ENCODE data around the gene PTH2. TPM values are rescaled to one million over a fixed set of nuclear protein-coding genes. Genes with fewer than 3 reads are reported as not detected.

PTH2 gene
- total RNA-seq, 2 donors from 2014 or later, result not detected

DNA sequence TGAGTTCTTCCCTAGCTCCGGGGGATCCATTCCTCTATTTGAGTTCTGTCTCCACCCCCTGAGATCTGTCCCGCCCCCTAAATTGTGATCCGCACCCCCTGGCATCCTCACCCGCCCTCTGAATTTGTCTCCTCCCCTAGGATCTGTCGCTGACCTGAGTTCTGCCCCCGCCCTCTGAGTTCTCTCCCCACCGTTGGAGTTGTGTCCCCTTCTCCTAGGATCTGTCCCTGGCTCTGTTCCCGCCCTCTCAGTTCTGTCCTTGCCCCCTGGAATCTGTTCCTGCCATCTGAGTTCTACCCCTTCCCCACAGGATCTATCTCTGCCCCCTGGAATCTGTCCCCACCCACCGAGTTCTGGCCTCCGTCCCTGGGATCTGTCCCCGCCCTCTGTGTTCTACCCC is 19.1 kb upstream of the PTH2 start:
- no peak for DNase-seq (ENCODE audit: low spot score)
- peak overlapping the region in 1 of 2 donors; percentile 48 for H3K27ac Mint-ChIP-seq
- peaks cover 45 to 55% of the 10 kb centered on the region in 2 donors for H3K27me3 Mint-ChIP-seq

GRCh38 chr19:49441960-49442350 is 18.7 kb upstream of the PTH2 start:
- Mint-ChIP-seq H3K27me3 (peaks cover 47 to 59% of the 10 kb centered on the region in 2 donors), H3K4me1 (ENCODE audit: low read depth in 2 of 2) (peaks cover 35 to 39% of the 10 kb centered on the region in 2 donors), H3K36me3 (peaks cover 12% of the 10 kb centered on the region), H3K9me3 (no peaks in the 10 kb centered on the region), H3K27ac (peak overlapping the region; percentile 10 to 48), H3K4me3 (peak overlapping the region; percentile 71)
- ATAC-seq, result no peak
- no peak for DNase-seq (ENCODE audit: low spot score)

More for the DNA sequence above, 19.1 kb upstream of the PTH2 start:
- peaks cover 12% of the 10 kb centered on the region for H3K36me3 Mint-ChIP-seq
- peaks cover 35 to 38% of the 10 kb centered on the region in 2 donors for H3K4me1 Mint-ChIP-seq (ENCODE audit: low read depth in 2 of 2)
- no peaks in the 10 kb centered on the region for H3K9me3 Mint-ChIP-seq
- no peak for ATAC-seq
- H3K4me3 Mint-ChIP-seq, result peak overlapping the region; percentile 71

DNA sequence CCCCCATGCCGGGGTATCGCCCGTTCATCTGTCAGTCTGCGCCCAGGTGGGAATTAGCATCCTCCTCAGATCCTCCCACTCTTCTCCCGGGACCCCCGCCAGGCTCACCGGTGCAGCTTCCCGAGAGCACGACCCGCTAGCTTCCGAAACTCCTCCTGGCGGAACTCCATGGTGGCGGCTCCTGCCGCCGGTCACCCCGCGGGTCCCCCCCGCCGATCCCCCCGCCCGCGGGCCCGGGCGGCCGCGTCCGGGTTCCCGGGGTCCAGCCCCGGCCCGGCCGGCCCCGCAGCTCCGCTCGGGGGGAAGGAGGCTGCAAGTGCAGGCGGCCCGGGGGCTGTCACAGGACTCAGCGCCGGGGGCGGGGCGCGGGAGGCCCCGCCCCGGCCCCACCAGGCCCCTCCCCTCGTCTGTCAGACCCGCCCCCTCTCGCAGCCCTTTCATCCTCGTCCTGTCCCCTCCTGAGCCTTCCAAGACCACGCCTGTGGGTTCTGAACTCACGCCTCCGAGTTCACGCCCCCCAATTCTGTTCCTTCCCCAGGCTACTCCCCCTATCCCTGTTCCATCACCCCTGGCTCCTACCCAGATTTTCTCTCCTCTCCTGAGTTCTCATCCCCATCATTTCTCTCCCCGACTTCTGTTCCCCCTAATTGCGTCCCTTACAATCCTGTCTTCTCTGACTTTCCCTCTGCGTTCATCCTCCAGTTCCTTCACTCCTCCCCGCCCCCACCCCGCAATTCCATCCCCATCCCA is 18.1 kb upstream of the PTH2 start, which contains the start of gene SLC17A7:
Gene SLC17A7, minus strand, starts transcription at position 318 of the 750 bp plus-strand sequence. Its CDS starts 148 bp downstream, at position 170.
- Mint-ChIP-seq H3K36me3 (peaks cover 12% of the 10 kb centered on the region), H3K4me3 (peak within 1 kb of the TSS; percentile 71), H3K27me3 (peaks cover 50 to 64% of the 10 kb centered on the region in 2 donors), H3K9me3 (no peaks in the 10 kb centered on the region), H3K27ac (peak within 1 kb of the TSS; percentile 10 to 48), H3K4me1 (ENCODE audit: low read depth in 2 of 2) (peaks cover 35 to 41% of the 10 kb centered on the region in 2 donors)
- DNase-seq (ENCODE audit: low spot score), result no peak
- ATAC-seq, result no peak

GRCh38 chr19:49440439-49441209 is 17.4 kb upstream of the PTH2 start:
- Mint-ChIP-seq H3K27ac (no peak overlapping the region), H3K27me3 (peaks cover 57 to 72% of the 10 kb centered on the region in 2 donors), H3K9me3 (no peaks in the 10 kb centered on the region), H3K4me1 (ENCODE audit: low read depth in 2 of 2) (peaks cover 40 to 42% of the 10 kb centered on the region in 2 donors), H3K36me3 (peaks cover 12% of the 10 kb centered on the region), H3K4me3 (peak overlapping the region; percentile 55)
- ATAC-seq (no peak), DNase-seq (ENCODE audit: low spot score) (no peak)

DNA sequence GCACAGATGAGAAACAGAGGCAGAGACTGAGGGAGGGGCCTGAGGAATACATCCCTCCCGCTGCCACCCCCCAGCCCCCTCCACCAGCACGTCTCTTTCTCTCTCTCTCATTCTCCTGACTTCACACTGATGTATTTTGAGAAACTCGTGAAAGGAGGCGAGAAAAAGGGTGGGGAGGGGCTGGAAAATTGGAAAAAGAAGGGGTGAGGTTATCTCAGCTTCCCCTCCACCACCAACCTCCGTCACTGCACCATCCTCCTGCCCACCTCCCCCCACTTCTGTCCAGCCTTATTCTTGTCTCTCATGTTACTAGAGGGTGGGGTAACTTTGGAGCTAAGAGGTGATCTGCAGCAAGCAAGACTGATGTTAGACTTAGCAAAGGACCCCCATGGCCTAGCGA is 16.6 kb upstream of the PTH2 start:
- Mint-ChIP-seq H3K4me3 (no peak overlapping the region), H3K27ac (no peak overlapping the region), H3K9me3 (no peaks in the 10 kb centered on the region), H3K27me3 (peaks cover 65 to 80% of the 10 kb centered on the region in 2 donors), H3K36me3 (peaks cover 12% of the 10 kb centered on the region), H3K4me1 (ENCODE audit: low read depth in 2 of 2) (peaks cover 35 to 40% of the 10 kb centered on the region in 2 donors)
- ATAC-seq (no peak), DNase-seq (ENCODE audit: low spot score) (no peak)

- Mint-ChIP-seq H3K36me3 (peaks cover 12% of the 10 kb centered on the region), H3K9me3 (no peaks in the 10 kb centered on the region), H3K4me3 (no peak overlapping the region), H3K27me3 (peaks cover 70 to 90% of the 10 kb centered on the region in 2 donors), H3K27ac (no peak overlapping the region), H3K4me1 (ENCODE audit: low read depth in 2 of 2) (peaks cover 28 to 35% of the 10 kb centered on the region in 2 donors)
- DNase-seq (ENCODE audit: low spot score) (no peak), ATAC-seq (no peak)
Measured at GRCh38 chr19:49438261-49438660, 15.0 kb upstream of the PTH2 start.

GRCh38 chr19:49437231-49437630 is 14.0 kb upstream of the PTH2 start:
- peaks cover 24 to 31% of the 10 kb centered on the region in 2 donors for H3K4me1 Mint-ChIP-seq (ENCODE audit: low read depth in 2 of 2)
- no peak for ATAC-seq
- H3K4me3 Mint-ChIP-seq, result no peak overlapping the region
- peaks cover 12% of the 10 kb centered on the region for H3K36me3 Mint-ChIP-seq
- no peak for DNase-seq (ENCODE audit: low spot score)
- H3K27me3 Mint-ChIP-seq, result peaks cover 70 to 89% of the 10 kb centered on the region in 2 donors
- no peaks in the 10 kb centered on the region for H3K9me3 Mint-ChIP-seq
- H3K27ac Mint-ChIP-seq, result no peak overlapping the region

DNA sequence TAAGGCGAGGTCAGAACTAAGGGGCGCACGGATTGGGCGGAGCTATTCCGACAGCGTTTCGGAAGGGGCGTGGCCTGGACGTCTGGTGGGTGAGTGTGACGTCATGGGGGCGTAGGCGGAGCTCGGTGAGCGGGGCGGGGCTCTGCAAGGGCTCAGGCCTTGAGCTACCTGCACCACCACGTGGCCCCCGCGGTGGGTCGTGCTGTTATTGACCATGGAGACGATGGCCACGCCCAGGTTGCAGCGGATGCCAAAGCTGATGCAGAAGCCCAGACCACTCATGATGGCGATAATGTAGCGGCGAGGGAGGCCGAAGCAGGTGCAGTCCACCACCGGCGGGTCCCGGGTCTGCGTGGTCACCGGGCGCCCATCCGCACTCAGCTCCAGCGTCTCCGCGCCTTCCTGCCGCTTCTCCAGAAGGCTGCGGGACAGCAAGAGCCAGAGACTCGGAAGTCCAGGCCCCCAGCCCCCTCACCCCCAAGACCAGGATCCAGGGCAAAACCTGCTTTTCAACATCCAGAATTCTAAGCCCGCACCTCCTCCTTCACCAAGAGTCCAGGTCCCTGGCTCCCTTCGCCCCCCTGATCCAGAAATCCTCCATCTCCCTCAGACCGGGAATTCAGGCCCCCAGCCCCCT is 13.3 kb upstream of the PTH2 start:
- Mint-ChIP-seq H3K27ac (no peak overlapping the region), H3K27me3 (peaks cover 66 to 88% of the 10 kb centered on the region in 2 donors), H3K4me3 (no peak overlapping the region), H3K9me3 (no peaks in the 10 kb centered on the region), H3K4me1 (ENCODE audit: low read depth in 2 of 2) (peaks cover 19 to 28% of the 10 kb centered on the region in 2 donors), H3K36me3 (peaks cover 6% of the 10 kb centered on the region)
- DNase-seq (ENCODE audit: low spot score), result no peak
- ATAC-seq, result peak; percentile 39 to 59

DNA sequence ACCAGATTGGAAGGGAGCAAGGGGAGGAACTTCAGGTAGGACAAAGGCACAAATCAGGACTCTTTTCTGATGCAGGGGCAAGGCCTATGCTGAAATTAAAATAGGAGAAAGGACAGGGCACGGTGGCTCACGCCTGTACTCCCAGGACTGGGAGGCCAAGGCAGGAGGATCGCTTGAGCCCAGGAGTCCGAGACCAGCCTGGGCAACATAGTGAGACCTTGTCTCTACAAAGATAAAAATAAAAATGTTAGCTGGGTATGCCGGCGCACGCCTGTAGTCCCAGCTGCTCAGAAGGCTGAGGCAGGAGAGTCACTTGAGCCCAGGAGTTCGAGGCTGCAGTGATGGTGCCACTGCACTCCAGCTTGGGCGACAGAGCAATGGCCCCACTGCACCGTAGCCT is 12.4 kb upstream of the PTH2 start:
- H3K4me1 Mint-ChIP-seq (ENCODE audit: low read depth in 2 of 2), result peaks cover 14 to 25% of the 10 kb centered on the region in 2 donors
- H3K9me3 Mint-ChIP-seq, result no peaks in the 10 kb centered on the region
- H3K4me3 Mint-ChIP-seq, result no peak overlapping the region
- H3K27ac Mint-ChIP-seq, result no peak overlapping the region
- peaks cover 64 to 83% of the 10 kb centered on the region in 2 donors for H3K27me3 Mint-ChIP-seq
- peaks cover 3% of the 10 kb centered on the region for H3K36me3 Mint-ChIP-seq
- ATAC-seq (no peak), DNase-seq (ENCODE audit: low spot score) (no peak)

GRCh38 chr19:49434907-49435583 is 11.8 kb upstream of the PTH2 start:
- no peak for ATAC-seq
- H3K36me3 Mint-ChIP-seq, result peaks cover under 1% of the 10 kb centered on the region
- H3K27me3 Mint-ChIP-seq, result peaks cover 64 to 83% of the 10 kb centered on the region in 2 donors
- peaks cover 12 to 24% of the 10 kb centered on the region in 2 donors for H3K4me1 Mint-ChIP-seq (ENCODE audit: low read depth in 2 of 2)
- H3K27ac Mint-ChIP-seq, result no peak overlapping the region
- no peaks in the 10 kb centered on the region for H3K9me3 Mint-ChIP-seq
- no peak overlapping the region for H3K4me3 Mint-ChIP-seq
- DNase-seq (ENCODE audit: low spot score), result no peak

DNA sequence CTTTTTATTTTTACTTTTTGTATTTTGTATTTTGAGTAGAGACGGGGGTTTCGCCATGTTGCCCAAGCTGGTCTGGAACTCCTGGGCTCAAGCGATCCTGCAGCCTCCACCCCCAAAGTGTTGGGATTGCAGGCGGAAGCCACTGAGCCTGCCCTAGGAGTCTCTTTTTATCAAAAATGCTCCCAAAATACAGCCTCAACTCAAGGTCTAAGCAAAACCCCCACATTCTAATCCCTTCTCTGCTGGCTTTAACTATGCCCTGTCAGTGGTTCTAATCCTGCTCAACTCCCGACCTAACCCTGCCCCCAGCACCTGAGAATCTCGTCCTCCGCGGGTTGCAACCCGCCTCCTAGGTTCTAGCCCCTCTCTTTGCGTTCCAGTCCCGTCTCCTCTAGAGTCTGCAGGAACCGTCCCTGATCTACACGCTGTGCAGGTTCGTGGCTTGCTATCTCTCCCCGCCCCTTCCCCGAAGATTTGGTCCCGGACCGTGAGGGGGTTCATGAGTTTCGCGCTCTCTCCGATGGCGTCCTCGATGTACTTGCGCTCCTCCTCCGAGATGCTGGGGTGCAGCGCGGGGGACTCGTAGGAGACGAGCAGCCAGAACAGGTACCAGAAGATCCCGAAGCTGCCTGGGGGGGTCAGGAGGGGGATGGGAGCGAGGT is 10.1 kb upstream of the PTH2 start:
- H3K27ac Mint-ChIP-seq, result no peak overlapping the region
- DNase-seq (ENCODE audit: low spot score), result no peak
- peaks cover 58 to 82% of the 10 kb centered on the region in 2 donors for H3K27me3 Mint-ChIP-seq
- no peaks in the 10 kb centered on the region for H3K9me3 Mint-ChIP-seq
- H3K4me3 Mint-ChIP-seq, result no peak overlapping the region
- no peak for ATAC-seq
- H3K36me3 Mint-ChIP-seq, result peaks cover 5% of the 10 kb centered on the region
- H3K4me1 Mint-ChIP-seq (ENCODE audit: low read depth in 2 of 2), result peaks cover 19 to 28% of the 10 kb centered on the region in 2 donors

DNA sequence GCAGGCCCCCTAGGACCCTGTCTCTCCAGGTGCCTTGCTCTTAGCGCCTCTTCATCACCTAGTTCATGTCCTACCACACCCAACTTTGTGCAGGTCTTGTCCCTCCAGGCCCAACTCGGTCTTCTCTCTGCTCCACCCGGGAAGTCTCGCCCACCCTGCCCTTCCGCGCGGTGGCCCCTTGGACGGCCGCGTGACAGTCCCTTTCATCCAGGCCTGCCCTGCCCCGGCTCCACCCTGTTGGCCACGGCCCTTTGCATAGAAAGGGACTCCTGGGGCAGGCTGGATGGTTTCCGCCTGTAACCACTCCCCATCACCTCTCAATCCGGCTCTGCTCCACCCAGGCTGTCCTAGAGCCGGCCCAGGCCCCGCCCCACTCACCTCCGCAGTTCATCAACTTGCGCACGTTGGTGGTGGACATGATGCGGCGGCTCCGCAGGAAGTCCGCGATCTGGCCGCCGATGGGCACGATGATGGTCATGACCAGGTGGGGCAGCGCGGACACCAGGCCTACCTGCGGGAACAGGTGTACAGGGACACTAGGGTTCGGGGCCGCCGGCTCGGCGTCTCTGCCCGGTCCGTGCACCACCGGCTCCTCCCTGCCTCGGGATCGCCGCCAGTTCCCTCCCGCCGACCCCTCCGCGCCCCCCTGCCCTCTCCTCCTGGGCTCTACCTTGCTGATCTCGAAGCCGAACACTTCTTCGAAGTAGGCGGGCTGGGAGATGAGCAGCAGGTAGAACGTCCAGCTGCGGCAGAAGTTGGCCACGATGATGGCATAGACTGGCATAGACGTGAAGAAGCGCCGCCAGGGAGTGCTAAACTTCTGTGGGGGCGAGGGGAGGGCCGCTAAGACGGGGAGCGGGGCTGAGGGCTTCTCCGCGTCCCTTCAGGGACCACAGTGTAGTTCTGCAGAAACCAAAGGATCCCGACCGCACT is 9.2 kb upstream of the PTH2 start:
- peaks cover 5% of the 10 kb centered on the region for H3K36me3 Mint-ChIP-seq
- peaks cover 53 to 81% of the 10 kb centered on the region in 2 donors for H3K27me3 Mint-ChIP-seq
- H3K9me3 Mint-ChIP-seq, result no peaks in the 10 kb centered on the region
- H3K4me1 Mint-ChIP-seq (ENCODE audit: low read depth in 2 of 2), result peaks cover 25 to 36% of the 10 kb centered on the region in 2 donors
- DNase-seq (ENCODE audit: low spot score), result no peak
- no peak overlapping the region for H3K4me3 Mint-ChIP-seq
- ATAC-seq, result peak; percentile 49 to 65
- no peak overlapping the region for H3K27ac Mint-ChIP-seq
